Measurements from ENCODE around the gene MICAL3. TPM values are rescaled to one million over a fixed set of nuclear protein-coding genes. Genes with fewer than 3 reads are reported as not detected.

Gene MICAL3
- total RNA-seq, 2 experiments from 2014 or later, result 21.9 to 22.5 TPM

GRCh38 chr22:17957204-17957603 is 67.2 kb downstream of the MICAL3 start:
- intact Hi-C loops (cut with DNase I, micrococcal nuclease), result no loop called here
- Mint-ChIP-seq H3K4me3 (no peak overlapping the region), H3K9me3 (ENCODE audit: low read depth) (no peaks in the 10 kb centered on the region), H3K27ac (no peak overlapping the region), H3K36me3 (ENCODE audit: low read depth) (peaks cover 2% of the 10 kb centered on the region), H3K27me3 (no peaks in the 10 kb centered on the region), H3K4me1 (no peaks in the 10 kb centered on the region)
- ChIA-PET POLR2A (no interaction called here), CTCF (no interaction called here)
- DNase-seq (no peak), ATAC-seq (no peak)

DNA sequence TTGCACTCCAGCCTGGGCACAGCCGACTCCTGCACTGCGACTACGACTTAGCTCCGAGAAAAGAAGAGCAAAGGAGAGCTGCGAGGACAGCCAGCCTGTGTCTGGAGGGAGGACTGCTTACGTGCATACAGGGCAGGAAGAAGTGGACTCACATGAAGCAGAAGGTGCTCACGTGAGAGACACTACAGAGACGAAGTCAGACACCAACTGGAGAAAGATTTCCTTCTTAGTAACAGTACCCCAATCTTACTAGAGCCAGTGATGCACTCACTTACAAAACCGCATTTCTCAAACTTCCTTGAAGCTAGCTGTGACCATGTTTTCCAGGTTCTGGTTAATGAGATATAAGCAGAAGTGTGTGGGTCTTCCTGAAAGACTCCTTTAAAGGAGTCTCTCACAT is 67.7 kb downstream of the MICAL3 start:
- intact Hi-C loops (cut with DNase I, micrococcal nuclease), result no loop called here
- H3K36me3 Mint-ChIP-seq (ENCODE audit: low read depth), result peaks cover 2% of the 10 kb centered on the region
- ChIA-PET CTCF (no interaction called here), POLR2A (no interaction called here)
- H3K4me3 Mint-ChIP-seq, result no peak overlapping the region
- no peaks in the 10 kb centered on the region for H3K27me3 Mint-ChIP-seq
- no peak for DNase-seq
- H3K27ac Mint-ChIP-seq, result no peak overlapping the region
- no peaks in the 10 kb centered on the region for H3K4me1 Mint-ChIP-seq
- ATAC-seq, result no peak
- no peaks in the 10 kb centered on the region for H3K9me3 Mint-ChIP-seq (ENCODE audit: low read depth)

- ChIA-PET POLR2A (no interaction called here), CTCF (interaction anchor here (0.6 to 1.3 kb wide), 2 partner anchors 9 to 121 kb away, joined by 3 read pairs; no protein-coding TSS in a partner anchor)
- DNase-seq, result no peak
- intact Hi-C loops (cut with DNase I, micrococcal nuclease), result no loop called here
- Mint-ChIP-seq H3K9me3 (ENCODE audit: low read depth) (no peaks in the 10 kb centered on the region), H3K27ac (no peak overlapping the region), H3K4me1 (no peaks in the 10 kb centered on the region), H3K36me3 (ENCODE audit: low read depth) (peaks cover 2% of the 10 kb centered on the region), H3K4me3 (no peak overlapping the region), H3K27me3 (no peaks in the 10 kb centered on the region)
- no peak for ATAC-seq
These were observed 68.6 kb downstream of the MICAL3 start for GRCh38 chr22:17955590-17956379.

GRCh38 chr22:17954860-17955587 is 69.3 kb downstream of the MICAL3 start:
- Mint-ChIP-seq H3K9me3 (ENCODE audit: low read depth) (no peaks in the 10 kb centered on the region), H3K36me3 (ENCODE audit: low read depth) (peaks cover 2% of the 10 kb centered on the region), H3K27ac (no peak overlapping the region), H3K4me3 (no peak overlapping the region), H3K27me3 (no peaks in the 10 kb centered on the region), H3K4me1 (no peaks in the 10 kb centered on the region)
- ATAC-seq (no peak), DNase-seq (no peak)
- ChIA-PET CTCF (interaction anchor here (0.6 to 1.3 kb wide), 2 partner anchors 8 to 121 kb away, joined by 3 read pairs; no protein-coding TSS in a partner anchor), POLR2A (no interaction called here)
- intact Hi-C loops (cut with DNase I, micrococcal nuclease), result no loop called here

DNA sequence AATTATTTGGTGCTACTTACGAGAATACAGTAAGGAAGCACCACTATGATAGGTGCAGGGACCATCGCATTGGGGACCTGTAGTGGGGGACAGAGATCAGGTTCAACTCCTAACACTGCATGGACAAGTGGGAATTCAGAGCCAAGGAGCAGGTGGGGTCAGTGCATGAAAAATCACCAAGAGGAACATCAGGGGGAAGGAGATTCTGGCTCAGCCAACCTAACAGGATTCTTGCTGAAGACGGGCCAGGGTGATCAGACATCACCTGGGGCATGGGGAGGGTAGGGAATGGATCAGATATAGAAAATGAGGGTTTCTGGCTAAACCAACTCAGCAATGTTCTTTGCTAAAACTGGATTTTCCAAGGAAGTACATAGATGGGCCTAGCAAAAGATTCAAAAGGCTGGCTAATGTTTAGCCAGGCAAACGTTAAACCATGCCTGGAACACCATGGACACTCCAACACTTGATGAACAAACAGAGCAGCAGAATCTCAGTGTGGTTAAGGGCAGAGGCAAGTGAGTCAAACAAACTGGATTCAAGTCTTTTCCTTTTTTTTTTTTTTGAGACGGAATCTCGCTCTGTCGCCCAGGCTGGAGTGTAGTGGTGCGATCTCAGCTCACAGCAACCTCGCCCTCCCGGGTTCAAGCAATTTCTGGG is 70.0 kb downstream of the MICAL3 start:
- H3K4me3 Mint-ChIP-seq, result no peak overlapping the region
- ChIA-PET POLR2A (no interaction called here), CTCF (no interaction called here)
- no peaks in the 10 kb centered on the region for H3K4me1 Mint-ChIP-seq
- H3K27me3 Mint-ChIP-seq, result no peaks in the 10 kb centered on the region
- H3K27ac Mint-ChIP-seq, result no peak overlapping the region
- H3K9me3 Mint-ChIP-seq (ENCODE audit: low read depth), result no peaks in the 10 kb centered on the region
- DNase-seq (no peak), ATAC-seq (no peak)
- no peaks in the 10 kb centered on the region for H3K36me3 Mint-ChIP-seq (ENCODE audit: low read depth)
- intact Hi-C loops (cut with DNase I, micrococcal nuclease), result no loop called here

DNA sequence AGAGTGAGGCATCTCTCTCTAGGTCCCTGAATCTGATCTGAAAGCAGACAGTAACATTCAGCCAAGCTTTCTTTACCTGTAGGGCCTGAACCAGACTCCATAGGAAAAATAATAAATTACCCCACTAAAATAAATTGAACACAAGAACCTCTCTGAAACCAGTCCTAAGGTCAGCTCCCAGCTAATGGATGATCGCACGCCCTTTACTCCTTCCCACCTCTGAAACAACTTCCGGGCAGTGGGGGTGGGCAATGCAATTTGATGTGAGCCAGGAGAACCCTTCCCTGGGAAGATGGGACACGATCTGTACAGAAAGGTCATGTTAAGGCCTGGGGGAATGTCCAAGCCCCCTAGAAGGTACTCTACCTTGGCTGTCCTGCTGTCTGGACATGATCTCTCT is 71.2 kb downstream of the MICAL3 start:
- no peak for DNase-seq
- H3K9me3 Mint-ChIP-seq (ENCODE audit: low read depth), result no peaks in the 10 kb centered on the region
- no peaks in the 10 kb centered on the region for H3K27me3 Mint-ChIP-seq
- ChIA-PET POLR2A (no interaction called here), CTCF (interaction anchor here (0.6 kb wide), 1 partner anchor 348 kb away, joined by 3 read pairs; no protein-coding TSS in a partner anchor)
- no peak overlapping the region for H3K4me3 Mint-ChIP-seq
- no peak for ATAC-seq
- H3K36me3 Mint-ChIP-seq (ENCODE audit: low read depth), result no peaks in the 10 kb centered on the region
- no peaks in the 10 kb centered on the region for H3K4me1 Mint-ChIP-seq
- no peak overlapping the region for H3K27ac Mint-ChIP-seq
- intact Hi-C loops (cut with DNase I, micrococcal nuclease), result no loop called here

- H3K27me3 Mint-ChIP-seq, result no peaks in the 10 kb centered on the region
- no peaks in the 10 kb centered on the region for H3K36me3 Mint-ChIP-seq (ENCODE audit: low read depth)
- H3K27ac Mint-ChIP-seq, result no peak overlapping the region
- intact Hi-C loops (cut with DNase I, micrococcal nuclease), result no loop called here
- POLR2A ChIA-PET, result no interaction called here
- DNase-seq, result no peak
- CTCF ChIA-PET, result no interaction called here
- H3K9me3 Mint-ChIP-seq (ENCODE audit: low read depth), result no peaks in the 10 kb centered on the region
- H3K4me3 Mint-ChIP-seq, result no peak overlapping the region
- no peak for ATAC-seq
- H3K4me1 Mint-ChIP-seq, result no peaks in the 10 kb centered on the region
These were observed 72.0 kb downstream of the MICAL3 start for GRCh38 chr22:17952273-17952801.

GRCh38 chr22:17951315-17951714 is 73.0 kb downstream of the MICAL3 start:
- ChIA-PET CTCF (no interaction called here), POLR2A (no interaction called here)
- Mint-ChIP-seq H3K9me3 (ENCODE audit: low read depth) (no peaks in the 10 kb centered on the region), H3K27me3 (no peaks in the 10 kb centered on the region), H3K4me1 (no peaks in the 10 kb centered on the region), H3K4me3 (no peak overlapping the region), H3K36me3 (ENCODE audit: low read depth) (no peaks in the 10 kb centered on the region), H3K27ac (no peak overlapping the region)
- intact Hi-C loops (cut with DNase I, micrococcal nuclease), result no loop called here
- no peak for DNase-seq
- ATAC-seq, result no peak

DNA sequence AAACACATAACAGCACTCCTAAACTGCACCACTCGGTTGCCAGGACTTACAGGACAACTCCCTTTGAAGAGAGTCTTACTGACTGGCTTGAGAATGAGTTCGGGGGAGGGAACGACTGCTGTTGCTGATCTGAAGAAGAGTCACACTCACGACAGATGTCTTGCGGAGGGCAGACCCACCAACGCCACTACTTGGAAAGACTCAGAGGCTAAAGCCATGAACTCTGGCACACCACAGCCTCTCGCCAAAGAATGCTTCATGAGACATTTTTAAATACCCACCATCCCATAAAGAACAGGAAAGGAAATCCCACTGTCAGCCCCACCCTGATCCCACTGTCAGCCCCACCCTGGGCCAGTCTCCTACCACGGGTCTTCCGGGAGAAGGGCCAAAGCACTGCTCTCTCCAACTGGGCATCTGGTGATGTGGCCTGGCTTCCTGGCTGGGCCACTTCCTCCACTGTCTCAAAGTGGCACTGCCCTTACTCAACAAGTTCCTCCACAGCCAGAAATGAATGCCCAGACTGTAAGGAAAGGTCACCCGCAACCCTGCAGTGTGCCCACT is 73.6 kb downstream of the MICAL3 start:
- Mint-ChIP-seq H3K27ac (no peak overlapping the region), H3K9me3 (ENCODE audit: low read depth) (no peaks in the 10 kb centered on the region), H3K36me3 (ENCODE audit: low read depth) (no peaks in the 10 kb centered on the region), H3K27me3 (no peaks in the 10 kb centered on the region), H3K4me3 (no peak overlapping the region), H3K4me1 (no peaks in the 10 kb centered on the region)
- ChIA-PET POLR2A (no interaction called here), CTCF (no interaction called here)
- intact Hi-C loops (cut with DNase I, micrococcal nuclease), result no loop called here
- DNase-seq, result no peak
- ATAC-seq, result no peak

GRCh38 chr22:17949642-17950473 is 74.5 kb downstream of the MICAL3 start:
- DNase-seq (no peak), ATAC-seq (no peak)
- no peak overlapping the region for H3K27ac Mint-ChIP-seq
- H3K4me3 Mint-ChIP-seq, result no peak overlapping the region
- ChIA-PET CTCF (no interaction called here), POLR2A (no interaction called here)
- H3K4me1 Mint-ChIP-seq, result no peaks in the 10 kb centered on the region
- intact Hi-C loops (cut with DNase I, micrococcal nuclease), result no loop called here
- H3K36me3 Mint-ChIP-seq (ENCODE audit: low read depth), result no peaks in the 10 kb centered on the region
- no peaks in the 10 kb centered on the region for H3K27me3 Mint-ChIP-seq
- no peaks in the 10 kb centered on the region for H3K9me3 Mint-ChIP-seq (ENCODE audit: low read depth)

DNA sequence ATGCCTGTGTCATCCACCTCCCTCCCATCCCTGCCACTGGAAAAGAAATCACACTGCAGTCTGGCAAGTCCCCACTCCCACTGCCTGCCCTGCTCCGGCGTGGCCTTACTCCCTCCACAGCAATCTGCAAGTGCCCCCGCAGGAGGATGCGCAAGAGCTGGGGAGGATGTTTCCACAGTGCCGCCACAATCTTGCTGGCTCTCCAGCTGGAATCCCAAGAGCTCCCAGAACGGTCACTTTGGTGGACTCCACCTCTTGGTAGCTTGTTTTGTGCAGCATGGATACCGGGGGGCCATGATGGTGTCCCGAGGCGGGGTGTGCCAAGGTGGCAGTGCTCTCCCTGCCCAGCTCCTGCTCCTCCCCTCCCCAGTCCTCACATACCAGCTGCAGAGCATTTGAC is 76.3 kb downstream of the MICAL3 start:
- no peaks in the 10 kb centered on the region for H3K9me3 Mint-ChIP-seq (ENCODE audit: low read depth)
- no peak overlapping the region for H3K4me3 Mint-ChIP-seq
- ChIA-PET CTCF (no interaction called here), POLR2A (no interaction called here)
- H3K27ac Mint-ChIP-seq, result no peak overlapping the region
- ATAC-seq (no peak), DNase-seq (no peak)
- H3K27me3 Mint-ChIP-seq, result no peaks in the 10 kb centered on the region
- intact Hi-C loops (cut with DNase I, micrococcal nuclease), result no loop called here
- no peaks in the 10 kb centered on the region for H3K36me3 Mint-ChIP-seq (ENCODE audit: low read depth)
- H3K4me1 Mint-ChIP-seq, result no peaks in the 10 kb centered on the region
